ENCODE results near the gene ZNF577. TPM values are rescaled to one million over a fixed set of nuclear protein-coding genes. Genes with fewer than 3 reads are reported as not detected.

Gene ZNF577
- total RNA-seq = 10 to 100 TPM in 1 of 9 donors, 1 to 10 TPM in 8; 6.2 to 12.8 (median 7.7) TPM
- 1 to 10 TPM; 8.3 to 9.2 TPM for polyA plus RNA-seq
- long read RNA-seq, donor 1, transcript ZNF577-204 (6 exons, 2,758 nt) = major isoform, 6 of 24 reads
- long read RNA-seq, donor 1, partial matches to known transcripts = 2 of 24 reads
- long read RNA-seq, donor 1, other reads (novel, unspliced or antisense) = 14 of 24 reads
- long read RNA-seq, donor 2, transcript ZNF577-204 (6 exons, 2,758 nt) = major isoform, 5 of 29 reads
- long read RNA-seq, donor 2, partial matches to known transcripts = 1 of 29 reads
- long read RNA-seq, donor 2, other reads (novel, unspliced or antisense) = 19 of 29 reads
- long read RNA-seq, donor 3, partial matches to known transcripts = 1 of 12 reads
- long read RNA-seq, donor 3, other reads (novel, unspliced or antisense) = 4 of 12 reads

- no peak for TF ChIP-seq POLR2A (IDR thresholded peaks at IDR 0.05)
- TF ChIP-seq, protein P1, sequence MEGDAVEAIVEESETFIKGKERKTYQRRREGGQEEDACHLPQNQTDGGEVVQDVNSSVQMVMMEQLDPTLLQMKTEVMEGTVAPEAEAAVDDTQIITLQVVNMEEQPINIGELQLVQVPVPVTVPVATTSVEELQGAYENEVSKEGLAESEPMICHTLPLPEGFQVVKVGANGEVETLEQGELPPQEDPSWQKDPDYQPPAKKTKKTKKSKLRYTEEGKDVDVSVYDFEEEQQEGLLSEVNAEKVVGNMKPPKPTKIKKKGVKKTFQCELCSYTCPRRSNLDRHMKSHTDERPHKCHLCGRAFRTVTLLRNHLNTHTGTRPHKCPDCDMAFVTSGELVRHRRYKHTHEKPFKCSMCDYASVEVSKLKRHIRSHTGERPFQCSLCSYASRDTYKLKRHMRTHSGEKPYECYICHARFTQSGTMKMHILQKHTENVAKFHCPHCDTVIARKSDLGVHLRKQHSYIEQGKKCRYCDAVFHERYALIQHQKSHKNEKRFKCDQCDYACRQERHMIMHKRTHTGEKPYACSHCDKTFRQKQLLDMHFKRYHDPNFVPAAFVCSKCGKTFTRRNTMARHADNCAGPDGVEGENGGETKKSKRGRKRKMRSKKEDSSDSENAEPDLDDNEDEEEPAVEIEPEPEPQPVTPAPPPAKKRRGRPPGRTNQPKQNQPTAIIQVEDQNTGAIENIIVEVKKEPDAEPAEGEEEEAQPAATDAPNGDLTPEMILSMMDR (IDR thresholded peaks at IDR 0.05) = no peak
These were observed at the start of gene ZNF577 for GRCh38 chr19:51887522-51888498. TSS of gene ZNF577 (minus strand) at chr19:51887951. CDS start at chr19:51880382, 7,569 bp downstream.

GRCh38 chr19:51931921-51932320, 44.2 kb upstream of the ZNF577 start:
- Histone ChIP-seq H3K27ac (no peak overlapping the region), H3K27me3 (no peaks in the 10 kb centered on the region), H3K9me3 (peaks cover 0 to 64% (median 1%) of the 10 kb centered on the region in 12 donors), H3K36me3 (peaks cover 2 to 75% (median 59%) of the 10 kb centered on the region in 9 donors), H3K4me1 (peaks cover 0 to 12% (median 8%) of the 10 kb centered on the region in 12 donors), H3K4me3 (no peak overlapping the region)
- no peak for ATAC-seq
- intact Hi-C loops (cut with DNase I) = no loop called here
- DNase-seq = no peak
- 80 to 92% (median 89%) methylated on average over 8 of the region's 8 CpGs for WGBS, 4 donors
- TF ChIP-seq, protein P1 (IDR thresholded peaks at IDR 0.05) = no peak
- no peak for TF ChIP-seq POLR2A (IDR thresholded peaks at IDR 0.05)

More at GRCh38 chr19:51887522-51888498, at the start of gene ZNF577:
- DNase-seq (peak; percentile 94 to 97 (median 94)), ATAC-seq (peak; percentile 98 to 99 (median 99))
- H3K27me3 ChIP-seq = no peaks in the 10 kb centered on the region
- WGBS, 4 donors = 1 to 5% (median 3%) methylated on average over 36 to 56 of the region's 56 CpGs
- peaks cover 0 to 13% (median 7%) of the 10 kb centered on the region in 12 donors for H3K4me1 ChIP-seq
- peak within 1 kb of the TSS; percentile 51 to 84 (median 74) for H3K4me3 ChIP-seq
- intact Hi-C loops (cut with DNase I) = loop anchor here in 1 of 10 donors (5.0 kb wide), 2 partner anchors 39 to 99 kb away; partner anchors contain the start of genes ZNF350 and ZNF613
- H3K9me3 ChIP-seq = peaks cover 0 to 76% (median 39%) of the 10 kb centered on the region in 12 donors
- H3K27ac ChIP-seq = peak within 1 kb of the TSS; percentile 51 to 89 (median 77)
- peaks cover 8 to 40% (median 30%) of the 10 kb centered on the region in 9 donors for H3K36me3 ChIP-seq

DNA sequence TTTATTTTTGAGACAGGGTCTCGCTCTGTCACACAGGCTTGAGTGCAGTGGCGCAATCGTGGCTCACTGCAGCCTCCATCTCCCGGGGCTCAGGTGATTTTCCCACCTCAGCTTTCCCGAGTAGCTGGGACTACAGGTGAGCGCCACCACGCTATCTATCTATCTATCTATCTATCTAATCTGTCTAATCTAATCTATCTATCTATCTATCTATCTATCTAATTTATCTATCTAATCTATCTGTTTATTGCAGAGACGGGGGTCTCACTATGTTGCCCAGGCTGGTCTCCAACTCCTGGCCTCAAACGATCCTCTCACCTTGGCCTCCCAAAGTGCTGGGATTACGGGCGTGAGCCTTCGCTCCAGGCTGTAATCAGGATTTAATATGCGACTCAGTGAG, 40.1 kb upstream of the ZNF577 start:
- Histone ChIP-seq H3K27ac (peak overlapping the region in 7 of 12 donors; percentile 82 to 97 (median 87)), H3K4me1 (peaks cover 0 to 13% (median 8%) of the 10 kb centered on the region in 12 donors), H3K4me3 (peak overlapping the region; percentile 60 to 95 (median 84)), H3K9me3 (peaks cover 0 to 53% (median 11%) of the 10 kb centered on the region in 12 donors), H3K27me3 (no peaks in the 10 kb centered on the region), H3K36me3 (peaks cover 0 to 36% (median 29%) of the 10 kb centered on the region in 9 donors)
- no peak for DNase-seq
- TF ChIP-seq POLR2A (IDR thresholded peaks at IDR 0.05) = no peak
- TF ChIP-seq, protein P1 (IDR thresholded peaks at IDR 0.05) = no peak
- WGBS, 4 donors = 33 to 37% (median 36%) methylated on average over 13 of the region's 13 CpGs
- intact Hi-C loops (cut with DNase I) = loop anchor here in 7 of 10 donors (2.0 to 5.0 kb wide), 6 partner anchors 23 to 121 kb away; partner anchors contain the start of genes ZNF350 (in 4 of the 7), ZNF649 (in 2 of the 7), ZNF432 (in 1 of the 7) and ZNF577 (in 1 of the 7)
- no peak for ATAC-seq

Data from heart left ventricle (tissue), 16 donors.